AG10803 (cell line): ENCODE data around the gene IGSF11.

Experiments used
- DNase-seq: peaks from one replicate; pipeline ENCODE4 v3.0.0; 2010; ENCODE audit warnings: low read depth
- H3K4me3 ChIP-seq: 2 replicates; pipeline ENCODE4 v1.5.1; 2011; ENCODE audit warnings: mild to moderate bottlenecking, low read length, control low read depth
- TF ChIP-seq, protein P1 (sequence below): conservative IDR thresholded peaks from 2 replicates; pipeline ENCODE4 v1.5.1; 2011; ENCODE audit warnings: mild to moderate bottlenecking, low read length, control low read depth, inconsistent platforms

The IGSF11 gene

GRCh38 chr3:118909763-118910162, 124.9 kb downstream of the IGSF11 start:
- TF ChIP-seq, protein P1, sequence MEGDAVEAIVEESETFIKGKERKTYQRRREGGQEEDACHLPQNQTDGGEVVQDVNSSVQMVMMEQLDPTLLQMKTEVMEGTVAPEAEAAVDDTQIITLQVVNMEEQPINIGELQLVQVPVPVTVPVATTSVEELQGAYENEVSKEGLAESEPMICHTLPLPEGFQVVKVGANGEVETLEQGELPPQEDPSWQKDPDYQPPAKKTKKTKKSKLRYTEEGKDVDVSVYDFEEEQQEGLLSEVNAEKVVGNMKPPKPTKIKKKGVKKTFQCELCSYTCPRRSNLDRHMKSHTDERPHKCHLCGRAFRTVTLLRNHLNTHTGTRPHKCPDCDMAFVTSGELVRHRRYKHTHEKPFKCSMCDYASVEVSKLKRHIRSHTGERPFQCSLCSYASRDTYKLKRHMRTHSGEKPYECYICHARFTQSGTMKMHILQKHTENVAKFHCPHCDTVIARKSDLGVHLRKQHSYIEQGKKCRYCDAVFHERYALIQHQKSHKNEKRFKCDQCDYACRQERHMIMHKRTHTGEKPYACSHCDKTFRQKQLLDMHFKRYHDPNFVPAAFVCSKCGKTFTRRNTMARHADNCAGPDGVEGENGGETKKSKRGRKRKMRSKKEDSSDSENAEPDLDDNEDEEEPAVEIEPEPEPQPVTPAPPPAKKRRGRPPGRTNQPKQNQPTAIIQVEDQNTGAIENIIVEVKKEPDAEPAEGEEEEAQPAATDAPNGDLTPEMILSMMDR: no peak
- H3K4me3 ChIP-seq: no peak overlapping the region
- DNase-seq: no peak

DNA sequence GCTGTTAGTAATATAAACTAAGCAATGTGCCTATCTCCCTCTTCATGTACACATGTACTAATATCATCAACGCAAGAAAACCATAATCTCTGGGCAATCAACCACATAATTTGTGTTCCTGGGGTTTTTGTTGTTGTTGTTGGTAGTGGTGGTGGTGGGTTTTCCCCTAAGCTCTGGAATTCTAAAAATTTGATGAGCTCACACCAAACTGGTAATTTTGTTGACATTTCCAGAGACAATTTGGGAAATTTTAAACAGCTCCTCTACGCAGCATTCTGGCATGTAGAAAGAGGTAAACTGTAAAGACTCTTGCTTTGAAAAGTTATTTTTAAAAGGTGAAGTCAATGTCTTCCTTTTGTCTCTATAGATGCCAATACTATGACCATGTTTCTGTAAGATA, 126.7 kb downstream of the IGSF11 start:
- DNase-seq: no peak
- H3K4me3 ChIP-seq: no peak overlapping the region
- TF ChIP-seq, protein P1: no peak

GRCh38 chr3:118900737-118901525, 133.7 kb downstream of the IGSF11 start:
- DNase-seq: no peak
- H3K4me3 ChIP-seq: no peak overlapping the region
- TF ChIP-seq, protein P1: no peak

DNA sequence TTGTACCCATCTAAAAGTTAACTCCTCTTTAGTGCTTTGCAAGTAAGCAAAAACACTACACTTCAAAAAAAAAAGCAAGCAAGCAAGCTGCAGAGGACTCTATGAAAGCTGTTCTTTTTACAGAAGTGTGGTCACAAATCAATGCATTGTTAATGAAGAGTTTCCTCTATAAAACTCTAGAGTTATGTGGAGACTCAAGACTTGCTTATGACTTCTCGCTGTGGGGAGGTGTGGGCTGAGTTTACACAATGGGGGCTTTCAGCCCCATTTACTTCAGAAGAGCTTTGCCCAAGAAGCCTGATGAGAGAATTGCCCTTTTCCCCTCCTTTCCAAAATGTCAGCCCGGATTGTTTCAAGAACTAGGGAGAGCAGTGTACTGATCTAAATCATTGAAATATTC, 144.4 kb downstream of the IGSF11 start:
- TF ChIP-seq, protein P1: no peak
- H3K4me3 ChIP-seq: no peak overlapping the region
- DNase-seq: no peak

- no peak for DNase-seq
- TF ChIP-seq, protein P1: no peak
- H3K4me3 ChIP-seq: no peak overlapping the region
These were observed 145.0 kb downstream of the IGSF11 start for GRCh38 chr3:118889691-118890090.

- TF ChIP-seq, protein P1: no peak
- no peak overlapping the region for H3K4me3 ChIP-seq
- DNase-seq: no peak
These were observed 147.9 kb downstream of the IGSF11 start for GRCh38 chr3:118886708-118887107.

GRCh38 chr3:118884748-118885206, 149.9 kb downstream of the IGSF11 start:
- peak; percentile 43 for DNase-seq
- TF ChIP-seq, protein P1: peak; percentile 91
- H3K4me3 ChIP-seq: no peak overlapping the region
